ENCODE results near the gene SKOR1. TPM values are rescaled to one million over a fixed set of nuclear protein-coding genes. Genes with fewer than 3 reads are reported as not detected.

SKOR1 gene
- total RNA-seq, 1 donor from 2014 or later = 0.21 TPM

GRCh38 chr15:67857220-67857619 lies 31.9 kb downstream of the SKOR1 start:
- H3K9me3 Mint-ChIP-seq (ENCODE audit: unreplicated experiment) = no peaks in the 10 kb centered on the region
- H3K27me3 Mint-ChIP-seq (ENCODE audit: unreplicated experiment) = peaks cover 1% of the 10 kb centered on the region
- H3K27ac Mint-ChIP-seq (ENCODE audit: unreplicated experiment) = no peak overlapping the region
- TF ChIP-seq CTCF (IDR thresholded peaks at IDR 0.05; ENCODE audit: unreplicated experiment) = no peak
- no peak for DNase-seq (ENCODE audit: low spot score)
- H3K4me3 Mint-ChIP-seq (ENCODE audit: unreplicated experiment) = no peak overlapping the region
- H3K4me1 Mint-ChIP-seq (ENCODE audit: unreplicated experiment) = peaks cover 10% of the 10 kb centered on the region
- H3K36me3 Mint-ChIP-seq (ENCODE audit: low read depth, unreplicated experiment) = no peaks in the 10 kb centered on the region

- H3K4me1 Mint-ChIP-seq (ENCODE audit: unreplicated experiment) = peaks cover 8% of the 10 kb centered on the region
- peaks cover 1% of the 10 kb centered on the region for H3K27me3 Mint-ChIP-seq (ENCODE audit: unreplicated experiment)
- no peak overlapping the region for H3K27ac Mint-ChIP-seq (ENCODE audit: unreplicated experiment)
- no peak for TF ChIP-seq CTCF (IDR thresholded peaks at IDR 0.05; ENCODE audit: unreplicated experiment)
- DNase-seq (ENCODE audit: low spot score) = no peak
- H3K36me3 Mint-ChIP-seq (ENCODE audit: low read depth, unreplicated experiment) = no peaks in the 10 kb centered on the region
- H3K9me3 Mint-ChIP-seq (ENCODE audit: unreplicated experiment) = no peaks in the 10 kb centered on the region
- no peak overlapping the region for H3K4me3 Mint-ChIP-seq (ENCODE audit: unreplicated experiment)
Observed at GRCh38 chr15:67859331-67859946, 34.1 kb downstream of the SKOR1 start.

GRCh38 chr15:67861983-67862382 lies 36.7 kb downstream of the SKOR1 start:
- TF ChIP-seq CTCF (IDR thresholded peaks at IDR 0.05; ENCODE audit: unreplicated experiment) = no peak
- no peak overlapping the region for H3K27ac Mint-ChIP-seq (ENCODE audit: unreplicated experiment)
- H3K9me3 Mint-ChIP-seq (ENCODE audit: unreplicated experiment) = no peaks in the 10 kb centered on the region
- no peak for DNase-seq (ENCODE audit: low spot score)
- H3K27me3 Mint-ChIP-seq (ENCODE audit: unreplicated experiment) = peaks cover 1% of the 10 kb centered on the region
- no peaks in the 10 kb centered on the region for H3K4me1 Mint-ChIP-seq (ENCODE audit: unreplicated experiment)
- no peaks in the 10 kb centered on the region for H3K36me3 Mint-ChIP-seq (ENCODE audit: low read depth, unreplicated experiment)
- no peak overlapping the region for H3K4me3 Mint-ChIP-seq (ENCODE audit: unreplicated experiment)

GRCh38 chr15:67862750-67863441 lies 37.6 kb downstream of the SKOR1 start:
- Mint-ChIP-seq H3K9me3 (ENCODE audit: unreplicated experiment) (no peaks in the 10 kb centered on the region), H3K27me3 (ENCODE audit: unreplicated experiment) (peaks cover 1% of the 10 kb centered on the region), H3K4me1 (ENCODE audit: unreplicated experiment) (no peaks in the 10 kb centered on the region), H3K27ac (ENCODE audit: unreplicated experiment) (no peak overlapping the region), H3K36me3 (ENCODE audit: low read depth, unreplicated experiment) (no peaks in the 10 kb centered on the region), H3K4me3 (ENCODE audit: unreplicated experiment) (no peak overlapping the region)
- TF ChIP-seq CTCF (IDR thresholded peaks at IDR 0.05; ENCODE audit: unreplicated experiment) = no peak
- no peak for DNase-seq (ENCODE audit: low spot score)

GRCh38 chr15:67863442-67863987 lies 38.2 kb downstream of the SKOR1 start:
- Mint-ChIP-seq H3K9me3 (ENCODE audit: unreplicated experiment) (no peaks in the 10 kb centered on the region), H3K27me3 (ENCODE audit: unreplicated experiment) (peaks cover 1% of the 10 kb centered on the region), H3K4me3 (ENCODE audit: unreplicated experiment) (no peak overlapping the region), H3K27ac (ENCODE audit: unreplicated experiment) (no peak overlapping the region), H3K36me3 (ENCODE audit: low read depth, unreplicated experiment) (no peaks in the 10 kb centered on the region), H3K4me1 (ENCODE audit: unreplicated experiment) (no peaks in the 10 kb centered on the region)
- TF ChIP-seq CTCF (IDR thresholded peaks at IDR 0.05; ENCODE audit: unreplicated experiment) = peak; percentile 98
- DNase-seq (ENCODE audit: low spot score) = peak; percentile 84

All from endothelial cell (in vitro differentiated cells).